ENCODE measurements around the gene DPM2.

DPM2 gene

GRCh38 chr9:127936347-127936852, 1.3 kb downstream of the DPM2 start:
- no peak for DNase-seq (ENCODE audit: low read depth)

GRCh38 chr9:127935765-127936221, 1.9 kb downstream of the DPM2 start:
- DNase-seq (ENCODE audit: low read depth) = no peak

- DNase-seq (ENCODE audit: low read depth) = no peak
Observed at GRCh38 chr9:127934986-127935385, 2.7 kb downstream of the DPM2 start.

- no peak for DNase-seq (ENCODE audit: low read depth)
Observed at GRCh38 chr9:127934248-127934647, 3.4 kb downstream of the DPM2 start.

GRCh38 chr9:127931092-127931881, 6.4 kb downstream of the DPM2 start:
- no peak for DNase-seq (ENCODE audit: low read depth)

GRCh38 chr9:127930231-127931091, 7.2 kb downstream of the DPM2 start, which contains the start of gene PIP5KL1:
TSS of gene PIP5KL1 (minus strand) at chr9:127930777. CDS start at chr9:127930752, 25 bp downstream.
- DNase-seq (ENCODE audit: low read depth) = no peak

- DNase-seq (ENCODE audit: low read depth) = no peak
Observed at GRCh38 chr9:127929625-127929979, 8.1 kb downstream of the DPM2 start.

- no peak for DNase-seq (ENCODE audit: low read depth)
Observed at GRCh38 chr9:127928676-127929624, 8.7 kb downstream of the DPM2 start.

- DNase-seq (ENCODE audit: low read depth) = no peak
Observed at GRCh38 chr9:127927988-127928675, 9.5 kb downstream of the DPM2 start.

GRCh38 chr9:127927201-127927987, 10.3 kb downstream of the DPM2 start:
- DNase-seq (ENCODE audit: low read depth) = no peak

- no peak for DNase-seq (ENCODE audit: low read depth)
Observed at GRCh38 chr9:127926906-127927200, 10.8 kb downstream of the DPM2 start.

- DNase-seq (ENCODE audit: low read depth) = no peak
Observed at GRCh38 chr9:127925959-127926905, 11.4 kb downstream of the DPM2 start.

GRCh38 chr9:127924736-127925444, 12.8 kb downstream of the DPM2 start:
- no peak for DNase-seq (ENCODE audit: low read depth)

- DNase-seq (ENCODE audit: low read depth) = peak; percentile 87
Observed at GRCh38 chr9:127923771-127924170, 13.9 kb downstream of the DPM2 start.

GRCh38 chr9:127923046-127923445, 14.6 kb downstream of the DPM2 start:
- no peak for DNase-seq (ENCODE audit: low read depth)

GRCh38 chr9:127921557-127922120, 16.0 kb downstream of the DPM2 start:
- no peak for DNase-seq (ENCODE audit: low read depth)

GRCh38 chr9:127920794-127921193, 16.9 kb downstream of the DPM2 start:
- DNase-seq (ENCODE audit: low read depth) = no peak

- peak; percentile 96 for DNase-seq (ENCODE audit: low read depth)
Observed at GRCh38 chr9:127919253-127919815, 18.3 kb downstream of the DPM2 start.
